GM12872 (cell line): ENCODE data around the gene DCC.

Source experiments
- CTCF ChIP-seq: IDR thresholded peaks from 3 replicates; pipeline ENCODE4 v1.5.1; 2011; ENCODE audit warnings: low read depth, mild to moderate bottlenecking, low read length, moderate library complexity; ENCODE audit not compliant: insufficient read depth

DCC gene

DNA sequence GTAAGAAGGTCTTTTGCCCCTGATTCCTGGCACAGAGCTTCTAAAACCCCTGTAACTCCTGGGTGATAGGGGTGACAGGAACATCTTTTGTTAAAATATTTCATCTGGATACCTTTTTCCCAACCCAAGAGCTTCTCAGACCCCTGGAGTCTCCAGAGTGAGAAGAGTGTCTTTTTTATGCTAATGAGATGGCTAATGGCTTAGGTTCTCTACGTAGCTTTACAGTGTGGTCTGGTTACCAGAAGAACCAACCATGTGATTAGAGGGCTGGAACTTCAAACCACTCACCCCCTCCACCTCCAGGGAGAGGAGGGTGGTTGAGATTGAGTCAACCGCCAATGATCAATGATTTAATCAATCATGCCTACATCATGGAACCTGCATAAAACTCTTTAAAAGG, 16.2 kb upstream of the DCC start:
- TF ChIP-seq CTCF, result no peak

GRCh38 chr18:52325997-52326396, 14.0 kb upstream of the DCC start:
- no peak for TF ChIP-seq CTCF

DNA sequence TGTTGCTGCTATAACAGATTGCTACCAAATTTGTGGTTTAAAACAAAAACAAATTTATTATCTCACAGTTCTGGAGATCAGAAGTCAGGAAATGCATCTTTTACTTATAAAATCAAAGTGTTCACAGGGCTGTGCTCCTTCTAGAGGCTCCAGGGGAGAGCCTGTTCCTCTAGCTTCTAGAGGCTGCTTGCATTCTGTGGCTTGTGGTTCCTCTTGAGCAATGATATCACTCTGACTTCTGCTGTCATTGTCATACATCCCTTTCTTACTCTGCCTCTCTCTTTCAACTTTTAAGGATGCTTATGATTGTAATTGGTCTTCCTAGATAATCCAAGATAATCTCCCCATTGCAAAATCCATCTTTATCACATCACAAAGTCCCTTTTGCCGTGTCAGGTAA, 6.1 kb upstream of the DCC start:
- TF ChIP-seq CTCF, result no peak

- no peak for TF ChIP-seq CTCF
Observed at GRCh38 chr18:52334307-52334706, 5.7 kb upstream of the DCC start.

DNA sequence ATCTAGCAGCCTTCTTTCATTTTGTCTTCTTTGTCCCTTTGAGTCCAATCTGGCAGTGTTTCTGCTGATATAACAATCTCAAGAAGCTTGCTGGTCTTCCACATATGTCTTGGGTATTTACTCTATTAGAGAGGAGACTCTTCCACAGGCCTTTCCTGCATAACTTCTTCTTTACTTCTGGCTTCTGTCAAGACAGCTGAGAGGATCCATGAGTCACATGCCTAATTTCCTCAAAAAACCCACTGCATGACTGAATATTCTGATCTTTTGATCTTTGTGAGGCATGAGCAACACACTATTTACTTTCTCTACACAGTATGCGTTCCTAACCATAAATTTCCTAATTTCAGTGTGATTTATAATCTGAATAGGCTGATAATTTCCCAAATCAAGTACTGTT, 5.1 kb upstream of the DCC start:
- TF ChIP-seq CTCF, result no peak

- TF ChIP-seq CTCF, result no peak
Observed at GRCh38 chr18:52337276-52337675, 2.7 kb upstream of the DCC start.

DNA sequence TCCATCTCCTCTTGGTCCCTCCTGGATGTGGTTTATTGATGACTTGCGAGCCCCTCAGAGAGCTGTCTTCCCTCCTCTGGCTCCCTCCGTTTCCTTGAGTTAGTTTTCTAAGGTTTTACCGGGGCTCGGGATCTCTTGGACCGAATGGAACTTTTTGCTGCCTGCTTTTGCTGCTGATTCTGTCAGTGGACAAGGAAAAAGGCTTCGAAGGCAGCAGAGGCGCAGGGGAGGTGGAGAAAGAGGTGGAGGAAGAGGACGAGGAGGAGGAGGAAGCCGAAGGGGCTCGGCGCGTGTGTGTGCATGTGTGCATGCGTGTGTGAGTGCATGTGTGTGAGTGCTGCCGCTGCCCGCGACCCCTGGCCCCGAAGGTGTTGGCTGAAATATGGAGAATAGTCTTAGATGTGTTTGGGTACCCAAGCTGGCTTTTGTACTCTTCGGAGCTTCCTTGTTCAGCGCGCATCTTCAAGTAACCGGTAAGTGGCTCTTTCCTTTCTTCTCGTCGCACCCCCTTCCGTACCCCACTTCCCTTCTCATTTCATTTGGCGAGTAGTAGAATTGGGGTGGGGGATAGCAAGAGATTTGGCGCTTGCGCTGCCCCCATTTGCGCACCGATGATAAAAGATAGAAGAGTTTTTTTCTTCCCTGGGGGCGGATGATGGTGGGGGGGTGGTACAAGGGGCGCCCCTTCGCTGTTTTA, 557 bp downstream of the DCC start:
- no peak for TF ChIP-seq CTCF
